HG03135 (cell line): Measurements from ENCODE around the gene VAX1.
"Not testable (repeated sequence)": the region's sequence is repeated elsewhere in the genome, so short reads cannot be mapped to it uniquely, and the experiment has no call there.

Source experiments
- ATAC-seq: cut with Tn5 transposase; IDR thresholded peaks from one replicate; pipeline ENCODE4 v1.9.1; 2021; ENCODE audit warnings: mild to moderate bottlenecking, moderate library complexity; ENCODE audit not compliant: unreplicated experiment

VAX1 gene

DNA sequence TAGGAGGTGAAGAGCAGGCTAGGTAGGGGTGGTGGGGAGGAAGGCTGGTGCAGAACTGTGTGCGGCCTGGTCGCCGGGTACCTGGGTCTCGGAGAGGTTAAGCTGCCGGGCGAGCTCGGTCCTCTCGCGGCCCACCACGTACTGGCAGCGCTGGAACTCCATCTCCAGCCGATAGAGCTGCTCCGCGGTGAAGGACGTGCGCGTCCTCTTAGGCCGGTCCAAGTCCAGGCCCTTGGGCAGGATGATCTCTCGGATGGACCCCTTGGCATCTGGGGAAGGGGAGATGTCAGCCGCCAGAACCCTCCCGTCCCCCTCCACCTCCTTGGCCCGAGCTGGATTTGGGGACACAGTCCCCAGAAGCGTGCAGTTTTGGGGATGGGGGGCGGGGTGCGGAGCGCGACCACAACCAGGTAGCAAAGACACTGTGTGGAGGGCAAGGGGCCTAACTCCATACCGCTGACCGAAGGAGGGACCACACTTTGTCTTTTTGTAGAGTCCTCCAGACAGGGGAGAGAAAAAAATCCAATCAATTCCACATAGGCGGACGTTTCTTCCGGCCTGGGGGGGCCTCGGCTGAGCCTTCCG, 1.6 kb downstream of the VAX1 start:
- ATAC-seq, result no peak

DNA sequence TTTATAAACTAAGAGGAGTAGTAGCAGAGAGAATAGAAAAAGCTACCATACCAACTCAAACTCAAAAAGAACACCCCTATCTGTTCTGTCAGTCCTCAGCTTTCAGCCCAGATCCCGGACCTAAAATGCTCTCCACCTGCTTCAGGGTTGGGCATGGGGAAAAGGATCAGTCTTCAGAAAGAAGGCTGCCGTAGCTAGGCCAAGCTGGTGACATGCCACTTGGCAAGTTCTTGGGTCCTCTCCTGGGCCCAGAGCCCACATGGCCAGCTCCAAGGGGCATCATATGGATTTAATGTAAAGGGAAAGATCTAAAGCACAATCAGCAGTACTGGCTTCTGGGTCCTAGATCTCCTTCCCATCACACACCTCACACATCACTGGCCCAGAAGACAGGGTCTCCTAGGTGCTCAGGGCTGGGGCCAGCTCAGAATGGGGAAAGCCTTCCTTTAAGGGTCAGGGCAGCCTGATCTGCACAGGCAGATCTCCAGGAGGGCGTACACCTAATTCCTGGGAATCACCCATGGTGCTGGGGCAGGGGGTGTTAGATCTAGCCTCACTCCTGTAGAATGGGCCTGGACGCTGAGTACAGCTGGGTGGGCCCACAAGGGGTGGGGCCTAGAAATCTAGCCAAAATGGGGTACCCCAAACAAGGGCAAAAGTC, 2.5 kb downstream of the VAX1 start:
- no peak for ATAC-seq

DNA sequence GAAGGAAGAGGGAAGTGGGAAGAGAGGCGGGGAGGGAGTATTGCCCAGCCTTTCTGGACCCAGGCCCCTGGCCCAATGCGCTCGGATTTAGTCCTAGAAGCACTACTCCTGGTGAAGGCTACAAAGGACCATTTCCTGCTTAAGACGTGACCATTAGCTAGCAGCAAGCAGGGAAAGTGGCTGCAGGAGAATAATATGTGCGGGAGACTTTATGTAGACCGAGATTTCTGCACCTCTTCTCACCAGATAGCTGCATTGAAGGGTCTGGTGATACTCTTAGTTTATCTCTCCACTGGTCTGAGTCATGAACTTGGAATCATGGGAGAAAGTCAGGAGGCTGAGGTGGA, 3.1 kb downstream of the VAX1 start:
- ATAC-seq, result no peak

DNA sequence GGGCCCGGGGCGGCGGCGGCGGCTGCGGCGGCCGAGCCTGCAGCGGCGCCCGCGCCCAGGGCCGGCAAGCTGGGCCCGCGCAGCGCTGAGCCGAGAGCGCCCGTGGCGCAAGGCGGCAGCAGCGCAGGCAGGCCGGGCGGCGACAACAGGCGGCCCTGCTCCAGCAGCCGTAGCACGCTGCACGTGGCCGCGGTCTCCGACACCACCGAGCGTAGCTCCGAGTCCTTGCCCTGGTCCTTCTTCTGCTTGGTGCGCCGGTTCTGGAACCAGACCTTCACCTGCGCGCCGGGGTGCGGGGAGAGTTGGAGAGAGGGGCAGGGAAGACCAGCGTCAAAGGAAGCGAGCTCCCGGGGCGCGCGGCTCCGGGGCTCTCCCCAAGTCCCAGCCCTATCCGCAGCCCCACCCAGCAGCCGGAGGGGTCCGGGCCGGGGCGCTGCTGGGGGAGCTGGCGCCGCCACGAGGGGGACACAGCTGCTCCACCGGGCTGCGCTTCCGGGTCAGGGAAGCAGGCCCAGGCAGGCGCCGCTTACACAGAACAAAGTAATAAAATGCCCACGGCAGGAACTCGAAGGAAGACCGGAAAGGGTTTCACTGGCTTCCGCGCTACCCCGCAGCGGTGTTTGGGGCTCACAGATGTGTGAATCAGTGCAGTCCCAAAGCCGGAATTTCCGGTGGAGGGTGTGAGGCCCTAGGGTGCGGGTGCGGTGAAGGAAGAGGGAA, 3.6 kb downstream of the VAX1 start:
- ATAC-seq, result no peak

DNA sequence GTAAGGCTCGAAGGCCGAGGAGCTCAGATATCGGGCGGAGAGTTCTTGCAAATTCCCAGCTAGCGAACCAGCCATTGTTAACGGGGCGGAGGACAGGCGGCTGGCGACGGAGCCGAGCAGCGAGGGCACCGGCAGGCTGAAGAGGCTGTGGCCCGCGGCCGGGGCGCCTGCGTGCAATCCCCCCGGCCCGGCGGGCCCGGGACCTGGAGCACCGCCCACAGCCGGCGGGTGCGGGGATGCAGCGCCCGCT, 4.1 kb downstream of the VAX1 start:
- ATAC-seq, result no peak

DNA sequence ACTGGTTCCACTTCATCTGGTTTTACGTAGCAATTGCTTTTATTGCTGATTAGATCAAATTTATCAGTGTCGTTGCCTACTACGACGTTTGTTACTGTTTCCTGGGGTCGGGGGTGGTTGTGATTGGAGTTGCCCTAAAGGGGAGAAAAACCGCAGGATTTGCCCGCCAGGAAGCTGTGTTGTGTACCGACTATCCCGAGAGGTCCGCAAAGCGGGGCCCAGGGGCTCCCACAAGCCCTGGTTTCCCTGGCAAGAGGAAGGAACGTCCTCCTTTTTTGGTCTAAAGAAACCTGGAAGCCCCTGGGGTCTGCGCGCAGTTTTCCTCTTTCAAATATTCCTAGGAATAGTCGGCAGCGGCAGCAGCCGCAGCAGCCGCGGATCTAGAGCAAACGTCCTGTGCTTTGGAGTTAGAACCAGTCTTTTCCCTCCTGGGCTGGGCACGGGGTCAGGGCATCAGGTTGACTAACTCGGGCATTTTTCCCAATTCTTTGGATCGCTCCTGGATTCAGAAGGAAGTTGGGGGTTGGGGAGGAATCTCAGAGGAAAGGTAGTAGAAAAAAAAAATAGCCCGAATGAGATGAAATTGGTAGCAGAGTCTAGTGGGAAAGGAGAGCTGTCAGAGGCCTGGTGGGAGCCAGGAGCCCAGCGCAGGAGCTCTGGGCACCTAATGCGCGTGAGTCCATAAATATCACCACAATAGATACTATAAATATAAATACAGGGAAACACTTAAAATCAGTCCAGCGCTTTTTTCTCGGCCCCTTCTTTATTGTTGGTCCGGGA, 4.6 kb downstream of the VAX1 start:
- no peak for ATAC-seq

DNA sequence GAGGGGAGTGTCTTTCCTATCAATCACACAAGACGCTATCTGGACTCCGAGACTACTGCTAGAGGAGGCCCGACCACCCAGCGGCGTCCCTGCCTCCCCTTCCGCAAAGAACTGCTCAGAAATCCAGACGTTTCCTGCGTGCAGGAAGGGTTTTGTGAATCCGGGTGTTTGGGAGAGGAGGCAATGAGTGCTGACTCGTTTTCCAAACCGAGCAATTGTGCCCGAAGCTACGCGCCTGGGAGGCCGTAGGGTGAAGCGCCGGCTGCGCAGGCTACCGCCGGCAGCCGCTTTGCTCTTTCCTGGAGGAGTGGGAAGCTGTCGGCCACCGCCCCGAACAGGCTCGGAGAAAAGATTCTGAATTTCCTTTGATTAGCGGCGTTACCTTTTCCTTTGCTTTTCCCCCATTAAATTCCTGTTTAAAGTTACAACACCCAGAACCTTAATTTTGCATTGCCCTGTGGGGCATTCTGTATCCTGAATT, 5.3 kb downstream of the VAX1 start:
- ATAC-seq, result no peak

DNA sequence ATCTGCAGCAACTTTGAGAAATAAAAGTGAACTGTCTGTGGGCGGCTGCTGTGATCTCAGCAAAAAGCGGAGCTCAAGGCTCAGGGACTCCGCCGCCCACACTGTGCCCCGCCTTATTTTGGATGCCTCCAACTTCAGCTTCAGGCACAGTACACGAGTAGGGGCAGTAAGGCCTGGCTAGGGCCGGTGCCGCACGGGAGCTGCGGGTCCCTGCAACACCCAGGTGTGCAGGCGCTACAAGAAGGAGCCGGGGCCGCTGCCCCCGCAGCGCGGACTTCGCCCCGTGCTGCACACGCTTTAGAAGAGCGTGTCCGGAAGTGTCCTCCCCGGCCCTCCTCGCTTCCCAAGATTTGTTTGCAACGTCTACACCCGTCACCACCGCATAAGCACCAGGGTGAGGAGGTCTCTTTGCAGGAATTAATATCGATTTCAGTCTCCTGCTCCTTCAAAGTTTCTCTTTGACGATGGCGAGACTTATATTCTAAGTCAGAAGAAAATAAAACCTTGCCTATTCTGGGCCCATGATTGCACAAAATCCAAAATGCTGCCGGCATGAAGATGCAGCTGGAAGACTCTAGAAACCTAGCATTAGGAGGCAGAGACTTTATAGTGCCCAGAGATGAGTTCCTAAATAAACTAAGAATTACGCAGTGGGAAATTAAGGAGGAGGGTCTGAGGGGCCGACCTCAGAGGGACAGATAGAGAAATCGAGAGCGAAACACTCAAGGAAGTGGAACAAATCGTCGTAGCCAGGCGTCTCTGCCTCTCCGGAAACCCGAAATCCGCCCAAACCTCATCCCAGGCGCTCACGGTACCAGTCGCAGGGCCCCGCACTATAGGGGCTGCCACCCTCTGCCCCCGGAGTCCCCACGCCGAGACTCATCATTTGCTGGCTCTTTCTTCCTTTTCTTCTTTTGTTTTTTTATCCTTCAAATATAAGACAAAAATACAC, 6.4 kb downstream of the VAX1 start:
- ATAC-seq, result no peak

DNA sequence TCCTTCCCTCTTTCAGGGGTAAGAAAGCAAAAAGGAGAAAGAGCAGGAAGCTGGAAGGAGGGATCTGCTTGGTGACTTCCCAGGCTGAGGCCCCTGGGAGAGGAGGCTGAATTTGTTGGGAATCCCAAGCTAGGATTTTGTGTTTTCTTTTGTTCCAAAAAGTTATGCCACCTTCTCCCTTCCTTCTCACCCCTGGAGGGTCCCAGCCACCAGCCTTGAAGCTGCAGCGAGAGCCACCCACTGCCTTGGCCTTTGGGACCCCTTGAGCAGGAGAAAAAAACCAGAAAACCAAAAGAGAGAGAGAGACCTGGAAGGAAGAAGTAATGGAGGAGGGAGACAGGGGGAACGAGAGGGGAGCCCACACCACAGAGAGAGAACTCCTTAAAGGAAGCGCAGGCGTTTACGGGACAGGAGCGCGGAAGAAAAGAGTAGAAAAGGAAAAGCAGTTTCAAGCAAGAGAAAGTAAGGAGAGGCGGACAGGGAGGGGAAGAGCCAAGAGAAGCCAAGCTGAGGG, 7.2 kb downstream of the VAX1 start:
- ATAC-seq, result no peak

DNA sequence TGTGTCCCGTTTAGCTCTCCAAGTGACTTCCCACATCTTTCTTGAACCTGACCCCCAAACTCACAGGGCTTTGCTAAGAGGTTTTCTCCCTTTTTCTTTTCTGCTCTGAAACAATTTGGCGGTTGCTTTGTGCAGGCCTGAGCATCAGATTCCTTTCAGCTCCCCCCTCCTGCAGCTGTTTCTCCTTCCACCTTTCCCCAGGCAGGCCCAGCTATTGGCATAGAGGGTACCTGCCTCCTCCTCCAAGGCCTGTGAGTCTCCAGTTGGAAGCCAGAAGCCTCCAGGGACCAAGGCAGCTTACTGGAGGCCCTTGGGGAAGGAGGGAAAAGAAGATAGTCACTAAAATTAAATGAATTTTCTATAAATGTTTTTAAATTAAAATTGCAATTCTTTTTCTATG, 7.7 kb downstream of the VAX1 start:
- no peak for ATAC-seq

DNA sequence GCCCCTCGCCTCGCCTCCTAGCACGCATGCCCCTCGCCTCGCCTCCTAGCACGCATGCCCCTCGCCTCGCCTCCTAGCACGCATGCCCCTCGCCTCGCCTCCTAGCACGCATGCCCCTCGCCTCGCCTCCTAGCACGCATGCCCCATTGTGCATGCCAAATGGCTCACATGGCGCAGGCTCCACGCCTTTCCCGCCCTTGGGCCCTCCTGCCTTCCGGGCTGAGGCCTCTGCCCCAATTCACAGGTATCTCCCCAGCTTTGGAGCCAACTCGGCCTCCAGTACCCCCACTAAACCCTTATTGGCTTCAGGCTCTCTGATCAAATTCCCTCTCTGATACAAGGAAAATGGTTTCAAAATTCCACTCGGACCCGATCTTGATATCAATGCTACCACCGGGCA, 11.4 kb downstream of the VAX1 start:
- not testable (repeated sequence) for ATAC-seq

DNA sequence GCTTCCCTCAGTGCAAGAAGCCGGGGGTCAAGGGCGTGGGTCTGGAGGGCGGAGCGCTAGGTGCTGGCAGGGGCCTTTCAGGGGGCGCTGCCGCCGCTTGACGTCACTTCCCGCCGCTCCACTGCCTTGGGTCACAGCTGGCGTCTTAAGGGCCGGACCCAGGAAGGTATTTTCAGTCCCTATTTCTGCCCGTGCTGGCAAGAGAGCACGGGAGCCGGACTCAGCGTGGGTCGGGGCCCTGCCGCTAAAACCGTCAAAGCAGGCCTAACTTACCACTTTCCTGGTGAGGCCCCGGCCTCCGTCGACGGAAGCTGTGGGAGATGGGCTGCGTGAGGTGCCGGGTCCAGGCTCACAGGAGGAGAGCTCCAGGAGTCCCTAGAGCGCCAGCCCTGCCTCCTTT, 12.0 kb downstream of the VAX1 start:
- no peak for ATAC-seq

DNA sequence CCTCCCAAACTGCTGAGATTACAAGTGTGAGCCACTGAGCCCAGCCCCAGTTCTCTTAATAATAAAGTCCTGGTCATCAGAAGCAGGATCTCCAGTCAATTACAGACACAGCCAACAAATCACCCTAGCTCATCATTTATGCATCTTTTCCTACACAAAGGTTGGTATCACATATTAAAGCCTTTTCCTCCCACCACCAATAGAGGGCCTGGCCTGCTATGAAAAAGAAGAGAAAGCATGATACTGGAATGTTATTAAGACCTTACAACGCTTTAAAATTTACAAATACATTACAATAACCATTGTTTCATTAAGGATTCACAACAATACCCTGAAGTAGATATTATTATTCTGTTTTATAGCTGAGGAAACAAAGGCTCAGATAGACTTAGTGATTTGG, 25.9 kb downstream of the VAX1 start:
- no peak for ATAC-seq

DNA sequence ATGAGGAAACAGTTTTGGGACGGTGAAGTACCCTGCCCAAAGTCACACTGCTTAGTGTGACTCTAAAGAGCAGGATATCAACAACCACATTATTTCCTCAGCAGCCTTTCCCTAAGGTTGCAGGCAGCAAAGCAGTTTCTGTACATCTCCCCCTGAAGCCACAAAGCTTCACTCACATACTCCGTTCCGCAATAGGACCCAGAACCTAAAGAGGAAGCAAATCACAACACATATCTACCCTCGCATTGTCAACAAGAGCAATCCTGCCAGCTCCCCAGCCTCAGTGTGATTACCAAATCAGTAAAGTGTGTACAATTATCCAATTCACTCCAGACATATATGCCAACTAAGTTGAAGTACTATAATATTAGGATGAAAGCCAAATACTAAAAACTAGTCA, 30.8 kb downstream of the VAX1 start:
- no peak for ATAC-seq

DNA sequence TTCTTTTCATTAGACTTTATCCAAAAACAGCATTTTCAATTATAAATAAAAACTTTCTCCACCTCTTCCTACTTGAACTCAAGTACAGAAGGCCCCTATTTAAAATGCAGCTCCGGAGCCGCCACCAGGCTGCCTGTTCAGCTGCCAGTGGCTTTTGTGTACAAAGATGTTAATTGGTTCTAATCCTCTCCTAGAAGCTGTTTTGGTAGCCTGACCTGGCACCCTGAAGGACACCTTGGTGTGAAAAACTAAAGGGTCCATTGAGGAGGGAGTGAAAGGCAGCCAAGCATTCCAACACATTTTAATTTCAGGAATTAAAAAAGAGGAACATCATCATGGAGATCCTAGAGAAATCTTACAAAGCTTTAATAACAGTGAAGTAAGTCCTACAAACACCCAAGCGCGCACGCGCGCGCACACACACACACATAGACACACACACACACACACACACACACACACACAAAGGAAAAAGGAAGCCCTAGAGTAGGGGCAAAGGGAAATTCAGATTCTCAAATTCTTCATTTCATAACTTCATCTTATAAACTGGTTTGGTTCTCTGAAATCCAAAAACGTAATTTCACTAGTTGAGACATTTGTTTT, 41.4 kb downstream of the VAX1 start:
- ATAC-seq, result no peak

DNA sequence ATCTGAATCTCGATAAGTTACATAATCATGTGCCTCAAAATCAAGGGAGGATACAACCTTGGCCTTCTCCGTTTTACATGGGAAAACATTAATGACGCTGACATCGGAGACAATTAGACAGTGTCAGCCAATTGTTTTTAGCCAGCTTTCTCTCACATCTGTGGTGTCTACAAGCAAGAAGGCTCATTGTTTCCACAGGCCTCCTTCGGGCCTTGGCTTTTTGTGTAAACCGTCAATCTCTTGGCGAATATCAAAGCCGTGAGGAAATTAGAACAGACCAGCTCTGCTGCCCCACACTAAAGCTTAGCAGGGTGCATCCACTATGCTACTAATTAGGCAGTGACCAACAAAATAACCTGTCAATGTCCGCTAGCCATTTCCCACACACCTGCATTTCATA, 43.2 kb downstream of the VAX1 start:
- ATAC-seq, result no peak

DNA sequence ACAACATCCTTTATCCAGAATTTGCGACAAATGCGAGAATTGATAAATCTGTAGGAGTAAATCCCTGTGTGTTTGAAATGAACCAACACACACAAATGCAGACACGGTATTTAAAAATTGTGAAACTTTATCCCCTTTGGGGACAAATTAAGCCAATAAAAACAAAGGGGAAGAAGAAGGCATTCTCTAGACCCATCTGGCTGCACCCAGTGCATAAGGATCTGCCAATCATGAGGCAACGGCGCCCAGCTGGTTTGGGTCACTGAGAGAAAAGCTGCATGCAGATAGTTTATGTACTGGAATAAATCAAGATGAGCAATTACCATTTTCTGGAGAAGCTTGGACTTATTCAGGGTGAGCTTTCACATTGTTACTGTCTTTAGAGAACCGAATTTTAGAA, 45.7 kb downstream of the VAX1 start:
- no peak for ATAC-seq

DNA sequence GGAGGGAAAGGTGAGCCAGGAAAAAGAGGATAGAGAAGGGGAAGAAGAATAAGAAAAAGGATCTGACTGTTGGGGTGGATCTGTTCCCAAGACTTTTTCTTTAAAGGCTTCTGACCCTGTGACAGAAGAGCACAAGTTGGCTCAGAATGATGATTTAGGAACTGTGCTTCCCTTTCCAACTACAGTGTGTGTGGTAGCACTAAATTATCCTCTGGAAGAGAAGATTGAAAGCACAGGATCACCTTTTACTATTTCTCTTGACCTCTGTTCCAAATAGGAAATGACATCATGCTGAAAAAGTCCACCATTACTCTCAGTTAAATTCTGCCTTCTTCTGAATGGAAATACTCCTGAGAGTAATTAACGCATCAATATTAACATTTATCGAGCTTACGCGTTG, 47.2 kb downstream of the VAX1 start:
- ATAC-seq, result no peak

DNA sequence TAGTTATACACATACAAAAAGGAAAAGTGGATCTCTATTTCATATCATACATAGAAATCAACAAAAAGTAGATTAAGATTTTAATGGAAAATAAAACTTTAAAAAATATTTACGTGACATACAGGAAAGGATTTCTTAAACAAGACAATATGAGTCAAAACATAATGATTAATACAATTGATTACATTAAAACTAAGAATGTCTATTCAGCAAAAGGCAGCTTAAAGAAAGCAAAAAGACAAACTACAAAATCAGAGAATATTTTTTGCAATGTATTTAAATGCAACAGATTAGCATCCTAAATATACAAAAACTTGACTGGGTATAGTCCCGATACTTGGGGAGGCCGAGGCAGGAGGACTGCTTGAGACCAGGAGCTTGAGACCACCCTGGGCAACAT, 50.5 kb downstream of the VAX1 start:
- no peak for ATAC-seq

DNA sequence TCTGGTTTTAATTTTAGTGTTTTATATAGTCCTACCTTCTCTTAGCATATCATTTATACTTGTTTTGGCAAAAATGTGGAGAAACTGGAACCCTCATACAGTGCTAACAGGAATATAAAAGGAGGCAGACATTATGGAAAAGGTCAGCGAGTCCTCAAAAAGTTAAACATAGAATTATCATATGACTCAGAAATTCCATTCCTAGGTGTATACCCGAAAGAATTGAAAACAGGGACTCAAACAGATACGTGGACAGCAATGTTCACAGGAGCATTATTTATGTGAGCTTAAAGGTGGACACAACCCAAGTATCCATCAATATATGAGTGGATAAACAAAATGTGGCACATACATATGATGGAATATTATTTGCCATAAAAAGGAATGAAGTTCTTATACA, 51.5 kb downstream of the VAX1 start:
- no peak for ATAC-seq
